ENCODE results near the gene OSER1.

OSER1 gene

DNA sequence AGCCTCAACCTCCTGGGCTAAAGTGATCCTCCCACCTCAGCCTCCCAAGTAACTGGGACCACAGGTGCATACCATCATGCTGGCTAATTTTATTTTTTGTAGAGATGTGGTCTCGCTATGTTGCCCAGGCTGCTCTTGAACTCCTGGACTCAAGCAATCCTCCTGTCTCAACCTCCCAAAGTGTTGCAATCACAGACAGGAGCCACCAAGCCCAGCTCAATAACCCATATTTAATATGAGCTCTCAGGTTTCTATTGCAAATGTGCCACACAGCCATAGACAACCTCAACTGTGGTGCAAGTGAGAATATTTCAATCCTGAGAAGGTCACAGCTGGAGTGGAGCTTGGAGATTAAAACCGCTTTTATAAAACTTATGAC is 38.0 kb downstream of the OSER1 start:
- no peak for DNase-seq

DNA sequence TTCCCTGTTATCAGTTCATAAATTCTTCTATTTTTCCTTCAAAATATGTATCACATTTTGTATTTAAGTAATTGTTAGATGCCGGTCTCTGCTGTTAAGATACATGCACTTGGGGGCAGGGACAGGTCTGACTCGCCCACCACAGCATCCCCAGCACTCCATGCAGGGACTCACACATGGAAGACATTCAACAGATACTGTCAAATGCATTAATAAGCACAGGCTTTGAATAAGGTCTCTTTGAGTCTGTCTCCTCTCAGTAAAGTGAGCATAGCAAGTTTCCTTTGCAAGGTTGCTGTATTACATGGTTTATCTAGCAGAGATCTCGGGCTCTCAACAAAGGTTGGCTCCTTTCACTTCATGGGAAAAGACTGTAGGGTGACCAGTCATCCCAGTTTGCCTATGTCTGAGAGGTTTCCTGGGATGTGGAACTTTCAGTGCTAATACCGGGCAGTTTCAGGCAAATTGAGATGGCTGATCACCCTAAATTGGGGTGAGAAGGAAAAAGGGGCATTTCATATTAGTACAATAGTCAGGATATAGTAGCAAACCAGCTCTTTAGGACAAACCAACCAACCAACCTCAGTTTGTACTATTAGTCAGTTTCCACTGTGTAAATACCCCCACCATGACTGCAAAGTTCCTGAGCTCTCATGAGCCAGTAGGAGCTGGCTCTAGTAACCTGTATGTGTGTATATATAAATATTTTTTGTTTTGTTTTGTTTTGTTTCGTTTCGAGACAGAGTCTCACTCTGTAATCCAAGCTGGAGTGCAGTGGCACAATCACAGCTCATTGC is 38.6 kb downstream of the OSER1 start:
- DNase-seq = no peak

DNA sequence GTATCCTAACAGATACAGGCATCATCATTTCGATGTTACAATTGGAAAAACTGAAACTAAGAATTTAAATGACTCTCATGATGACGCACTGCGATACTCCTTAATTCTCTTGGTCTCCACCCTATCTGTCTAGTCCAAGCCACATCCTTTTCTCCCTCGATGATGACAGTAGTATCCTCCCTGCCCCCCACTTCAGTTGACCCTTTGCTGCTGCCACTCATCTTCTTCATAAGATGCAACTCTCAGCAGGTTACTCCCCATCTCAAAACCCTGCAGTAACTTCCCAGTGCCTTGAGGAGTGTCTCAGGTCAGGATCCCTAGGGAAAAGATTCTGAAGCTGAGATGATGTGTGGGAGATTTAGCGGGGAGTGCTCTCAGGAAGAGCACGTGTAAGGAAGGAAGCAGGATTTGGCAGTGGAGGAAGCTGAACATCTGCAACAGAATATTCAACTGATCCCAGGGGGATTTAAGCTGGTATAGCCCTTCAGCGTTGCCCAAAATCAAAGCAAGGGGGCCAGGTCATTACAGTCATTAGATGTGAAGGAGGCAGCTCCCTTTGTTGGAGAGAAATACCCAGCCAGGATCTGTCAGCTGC is 39.7 kb downstream of the OSER1 start:
- DNase-seq = no peak

DNA sequence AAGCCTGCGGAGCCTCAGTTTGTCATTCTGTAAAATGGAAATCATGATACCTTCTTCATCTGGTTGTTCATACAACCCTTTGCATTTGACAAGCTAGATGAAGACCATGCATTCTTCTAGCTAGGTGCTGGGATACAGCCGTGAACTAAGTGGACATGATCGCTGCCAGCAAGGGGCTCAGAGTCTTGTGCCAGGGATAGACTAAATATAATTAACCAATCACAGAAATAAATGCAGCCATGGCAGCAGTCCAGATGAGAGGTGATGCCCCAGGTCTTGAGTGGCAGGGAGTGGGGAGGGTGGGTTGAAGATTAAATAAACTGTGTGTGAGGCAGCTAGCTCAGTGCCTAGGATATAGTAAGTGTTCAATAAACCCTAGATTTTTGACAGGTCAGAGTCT is 42.8 kb downstream of the OSER1 start:
- no peak for DNase-seq

DNA sequence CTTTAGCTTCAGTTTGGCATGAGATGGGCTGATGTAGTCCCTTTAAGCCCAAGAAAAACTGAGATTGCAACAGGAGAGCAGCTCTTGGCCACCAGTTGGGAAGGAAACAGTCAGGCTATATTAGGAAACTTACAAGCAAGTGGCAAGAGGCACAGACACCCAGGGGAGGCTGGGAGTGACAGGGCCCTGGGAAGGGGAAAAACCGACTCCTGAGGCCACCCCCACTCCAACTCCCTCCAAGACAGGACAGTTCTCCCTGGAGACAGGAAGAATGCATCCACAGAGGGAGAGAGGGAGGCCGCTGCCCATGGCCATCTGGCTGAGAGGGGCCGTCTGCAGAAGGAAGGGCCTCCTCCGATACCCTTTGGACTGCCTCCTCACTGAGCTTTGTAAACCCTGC is 44.1 kb downstream of the OSER1 start:
- no peak for DNase-seq

DNA sequence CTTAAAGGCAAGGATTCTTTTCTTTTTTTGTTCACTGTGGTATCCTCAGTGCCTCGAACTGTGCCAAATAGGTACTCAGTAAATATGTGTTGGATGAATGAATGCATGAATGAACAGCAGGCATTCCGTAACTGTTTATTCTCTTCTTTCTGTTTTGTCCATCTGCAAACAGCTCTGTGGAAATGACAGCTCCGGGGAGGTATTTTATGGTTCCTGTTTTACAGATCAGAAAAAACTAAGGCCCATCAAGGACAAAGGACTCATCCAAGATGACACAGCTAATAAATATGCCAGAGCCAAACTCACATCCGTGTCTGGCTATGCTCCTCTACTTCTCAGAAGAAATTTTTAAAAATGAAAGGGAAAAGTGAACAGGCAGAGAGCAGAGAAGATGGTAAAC is 44.6 kb downstream of the OSER1 start:
- DNase-seq = no peak

DNA sequence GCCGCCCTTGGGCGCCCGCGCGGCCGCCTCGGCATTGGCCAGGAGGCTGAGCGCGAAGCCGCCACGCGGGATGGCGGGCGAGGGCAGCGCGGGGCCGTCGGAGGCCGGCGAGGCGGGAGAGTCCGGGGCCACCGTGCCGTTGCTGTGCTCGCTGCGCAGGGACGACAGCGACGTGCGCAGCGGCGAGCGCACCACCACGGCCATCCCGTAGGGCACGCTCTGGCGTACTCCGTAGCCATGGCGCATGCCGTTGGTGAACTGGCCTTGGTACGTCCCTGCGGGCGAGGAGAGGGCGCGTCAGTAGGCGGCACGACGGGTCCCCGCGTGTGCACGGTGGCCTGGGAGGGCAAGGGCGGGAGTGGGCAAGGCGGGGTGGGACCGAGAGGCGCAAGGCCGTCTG is 50.4 kb downstream of the OSER1 start:
- DNase-seq = no peak

DNA sequence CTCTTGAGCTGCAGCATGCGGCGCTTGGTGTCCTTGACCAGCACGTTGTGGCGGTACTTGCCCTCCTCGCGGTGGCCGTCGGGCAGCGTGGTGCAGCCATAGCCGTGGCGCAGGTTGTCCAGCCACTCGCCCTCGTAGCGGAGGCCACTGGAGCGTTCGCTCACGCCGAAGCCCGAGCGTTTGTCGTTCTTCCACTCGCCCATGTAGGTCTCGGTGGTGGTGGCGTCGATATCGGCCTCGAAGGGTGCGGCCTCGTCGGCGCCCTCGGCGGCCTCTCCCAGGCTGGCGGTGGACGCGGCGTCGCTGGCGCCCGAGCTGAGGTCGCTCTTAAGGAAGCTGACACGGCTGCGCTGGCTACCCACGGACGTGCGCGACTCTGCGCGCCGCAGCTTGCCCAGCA is 50.9 kb downstream of the OSER1 start:
- no peak for DNase-seq

DNA sequence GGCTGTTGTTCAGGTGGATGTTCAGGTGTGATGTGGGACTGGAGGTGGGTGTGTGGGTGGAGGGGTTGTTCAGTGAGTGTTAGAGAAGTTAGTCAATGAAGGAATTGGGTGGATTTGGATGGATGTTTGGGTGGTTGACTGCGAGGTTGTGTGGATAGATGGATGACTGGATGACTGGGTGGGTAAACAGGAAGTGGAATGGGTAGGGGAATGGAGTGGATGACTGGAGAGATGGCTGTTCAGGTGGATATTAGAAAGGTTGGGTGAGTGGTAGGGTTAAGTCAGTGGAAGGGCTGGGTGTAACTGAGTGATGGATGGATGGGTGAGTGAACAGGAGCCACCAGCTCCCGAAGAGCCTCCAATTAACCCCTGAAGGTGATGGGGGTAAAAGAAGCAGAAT is 51.4 kb downstream of the OSER1 start:
- DNase-seq = no peak

DNA sequence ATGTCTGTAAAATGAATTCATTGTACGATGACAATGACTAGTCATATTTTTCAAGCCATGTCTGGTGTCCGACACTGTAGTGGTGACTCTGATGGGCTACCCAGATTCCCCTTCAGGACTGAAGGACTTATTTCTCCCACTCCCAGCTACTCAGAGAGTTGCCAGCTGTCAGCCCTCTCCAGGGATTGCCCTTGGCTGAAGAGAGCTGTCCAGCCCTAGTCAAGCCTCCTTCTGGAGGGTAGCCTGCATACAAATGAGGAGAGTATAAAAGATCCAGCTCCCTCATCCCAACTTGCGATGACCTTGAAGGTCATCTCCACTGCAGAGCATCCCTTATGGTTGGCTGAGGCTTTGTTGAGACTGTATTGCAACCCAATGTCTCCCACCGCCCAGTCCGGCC is 53.5 kb downstream of the OSER1 start:
- no peak for DNase-seq

DNA sequence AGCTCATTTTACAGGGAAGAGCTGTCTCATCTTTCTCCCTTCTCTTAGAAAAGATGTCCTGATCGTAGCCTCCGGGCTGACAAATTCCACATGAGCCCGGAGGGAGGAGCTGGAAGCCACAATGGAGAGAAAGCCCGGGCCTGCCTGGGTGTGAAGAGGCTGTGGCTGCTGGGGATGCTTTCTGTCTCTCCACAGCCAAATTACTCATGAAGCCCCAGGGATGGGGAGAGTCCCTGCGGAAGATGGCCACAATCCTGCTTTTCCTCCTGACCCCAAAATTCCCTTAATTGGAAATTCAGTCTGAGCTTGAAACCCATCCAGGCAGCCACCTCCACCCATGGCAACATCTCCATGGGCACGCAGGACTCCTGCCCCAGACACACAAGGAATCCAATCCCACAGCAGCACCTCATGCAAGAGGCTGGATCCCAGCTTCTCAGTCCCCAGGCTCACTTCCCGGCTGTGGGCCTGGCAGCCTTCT is 56.0 kb downstream of the OSER1 start:
- DNase-seq = no peak

DNA sequence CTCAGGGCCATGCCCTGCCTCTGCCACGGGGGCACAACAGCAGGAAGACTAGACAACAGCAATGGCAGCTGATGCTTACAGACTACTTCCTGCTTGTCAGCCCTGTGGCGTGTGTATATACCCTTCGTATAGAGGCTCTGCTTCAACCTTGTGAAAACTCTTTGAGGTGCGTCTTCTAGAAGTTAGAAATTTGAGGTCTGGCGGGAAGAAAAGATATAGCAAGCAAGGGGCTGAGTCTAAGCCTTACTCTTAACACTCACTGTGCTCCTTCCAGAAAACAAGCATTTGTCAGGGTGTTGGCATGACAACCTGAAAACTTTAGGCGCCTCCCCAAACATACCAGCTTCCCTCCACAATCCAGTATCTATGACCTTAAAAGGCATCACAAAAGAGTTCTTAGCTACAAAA is 56.9 kb downstream of the OSER1 start:
- DNase-seq = no peak

DNA sequence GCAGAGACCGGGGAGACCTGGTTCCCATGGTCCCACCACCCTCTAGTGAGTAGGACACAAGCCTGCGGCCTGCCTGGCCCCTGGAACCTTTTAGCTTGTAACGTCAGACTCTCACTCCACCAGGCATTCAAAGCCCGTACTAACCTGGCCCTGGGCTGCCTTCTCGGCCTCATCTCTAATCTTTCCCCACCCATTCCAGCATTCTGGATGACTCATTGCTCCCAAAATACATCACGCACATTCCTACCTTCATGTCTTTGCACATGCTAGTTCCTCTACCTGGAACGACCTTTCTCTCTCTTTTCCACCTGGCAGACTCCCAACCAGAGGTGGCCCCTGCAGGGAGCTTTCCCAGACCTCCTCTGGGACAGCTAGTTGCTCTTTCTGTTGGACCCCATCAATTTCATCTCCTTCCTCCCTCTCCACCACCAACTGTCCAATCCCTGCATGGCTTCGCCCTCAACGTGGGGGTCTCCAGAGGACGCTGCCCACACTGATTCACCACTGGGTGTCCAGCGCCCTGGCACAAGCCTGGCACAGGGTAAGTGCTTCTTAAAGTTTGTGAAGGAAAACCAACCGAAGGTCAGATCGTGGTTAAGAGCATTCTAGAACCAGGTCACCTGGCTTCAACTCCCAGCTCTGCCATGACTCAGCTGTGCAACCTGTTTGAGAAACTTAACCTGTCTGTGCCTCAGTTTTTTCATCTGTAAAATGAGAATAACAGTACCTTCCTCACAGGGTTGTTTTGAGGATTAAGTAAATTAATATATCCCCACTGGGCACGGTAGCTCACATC is 58.8 kb downstream of the OSER1 start:
- no peak for DNase-seq

DNA sequence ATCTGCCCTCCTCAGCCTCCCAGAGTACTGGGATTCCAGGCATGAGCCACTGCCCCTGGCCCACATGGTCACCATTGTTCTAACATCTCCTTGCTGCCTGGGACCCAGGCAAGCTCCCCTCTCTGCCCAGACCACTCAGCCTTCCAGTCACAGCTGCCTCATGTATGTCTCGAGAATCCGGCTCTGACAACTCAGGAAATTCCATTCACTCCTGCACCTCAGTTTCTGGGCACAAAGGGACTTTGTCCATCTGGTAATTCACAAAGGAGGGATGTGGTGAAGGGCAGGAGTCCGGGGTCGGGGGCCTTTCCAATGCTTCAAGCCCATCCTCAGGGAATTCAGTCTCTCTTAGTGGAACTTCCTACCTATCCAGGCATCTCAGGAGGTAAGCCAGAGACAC is 64.3 kb downstream of the OSER1 start:
- DNase-seq = no peak
